ENCODE results near the gene GATB.
"Not testable (repeated sequence)": the region's sequence is repeated elsewhere in the genome, so short reads cannot be mapped to it uniquely, and the experiment has no call there.

Gene GATB

GRCh38 chr4:151750156-151750555, 10.7 kb downstream of the GATB start:
- no peak for DNase-seq (ENCODE audit: low spot score)
- TF ChIP-seq CTCF (IDR thresholded peaks at IDR 0.05; ENCODE audit: extremely low read depth, missing control alignments) = no peak

DNA sequence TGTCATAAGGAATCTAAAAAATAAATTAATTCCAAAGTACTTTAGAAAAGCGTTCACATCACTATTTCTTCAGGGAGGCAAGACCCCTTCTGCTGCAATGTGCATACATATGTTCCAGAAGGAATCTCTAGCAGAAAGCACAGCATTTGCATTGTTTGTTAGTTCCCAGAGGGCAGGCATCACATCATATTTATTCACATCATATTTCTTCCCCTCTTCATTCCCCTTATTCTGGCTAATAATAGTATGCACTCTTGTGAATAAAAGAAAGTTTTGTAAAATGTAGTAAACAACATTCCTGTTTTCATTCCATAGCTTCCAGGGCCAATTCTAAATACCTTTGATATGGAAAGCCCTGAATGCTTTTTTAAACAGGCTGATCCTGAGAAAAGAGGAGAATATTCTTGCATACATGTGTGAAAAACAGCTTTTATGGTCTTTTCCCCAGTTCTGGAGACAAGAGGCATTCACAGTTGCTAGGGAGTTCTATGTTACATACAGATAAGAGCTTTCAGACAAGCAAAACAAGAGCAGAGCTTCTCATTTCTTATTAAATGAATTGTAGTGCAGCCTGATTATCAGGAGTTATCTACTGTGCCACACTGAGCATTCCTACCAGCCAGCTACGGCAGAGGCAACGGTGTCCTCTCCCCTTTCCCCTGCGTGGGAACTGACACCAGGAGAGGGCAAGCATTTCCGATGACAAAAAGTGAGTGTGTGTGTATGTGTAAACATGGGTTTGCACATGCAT, 15.2 kb downstream of the GATB start:
- DNase-seq (ENCODE audit: low spot score) = no peak
- TF ChIP-seq CTCF (IDR thresholded peaks at IDR 0.05; ENCODE audit: extremely low read depth, missing control alignments) = no peak

- peak; percentile 27 for DNase-seq (ENCODE audit: low spot score)
- no peak for TF ChIP-seq CTCF (IDR thresholded peaks at IDR 0.05; ENCODE audit: extremely low read depth, missing control alignments)
Observed at GRCh38 chr4:151744614-151745013, 16.2 kb downstream of the GATB start.

- TF ChIP-seq CTCF (IDR thresholded peaks at IDR 0.05; ENCODE audit: extremely low read depth, missing control alignments) = no peak
- DNase-seq (ENCODE audit: low spot score) = no peak
Observed at GRCh38 chr4:151743894-151744293, 16.9 kb downstream of the GATB start.

DNA sequence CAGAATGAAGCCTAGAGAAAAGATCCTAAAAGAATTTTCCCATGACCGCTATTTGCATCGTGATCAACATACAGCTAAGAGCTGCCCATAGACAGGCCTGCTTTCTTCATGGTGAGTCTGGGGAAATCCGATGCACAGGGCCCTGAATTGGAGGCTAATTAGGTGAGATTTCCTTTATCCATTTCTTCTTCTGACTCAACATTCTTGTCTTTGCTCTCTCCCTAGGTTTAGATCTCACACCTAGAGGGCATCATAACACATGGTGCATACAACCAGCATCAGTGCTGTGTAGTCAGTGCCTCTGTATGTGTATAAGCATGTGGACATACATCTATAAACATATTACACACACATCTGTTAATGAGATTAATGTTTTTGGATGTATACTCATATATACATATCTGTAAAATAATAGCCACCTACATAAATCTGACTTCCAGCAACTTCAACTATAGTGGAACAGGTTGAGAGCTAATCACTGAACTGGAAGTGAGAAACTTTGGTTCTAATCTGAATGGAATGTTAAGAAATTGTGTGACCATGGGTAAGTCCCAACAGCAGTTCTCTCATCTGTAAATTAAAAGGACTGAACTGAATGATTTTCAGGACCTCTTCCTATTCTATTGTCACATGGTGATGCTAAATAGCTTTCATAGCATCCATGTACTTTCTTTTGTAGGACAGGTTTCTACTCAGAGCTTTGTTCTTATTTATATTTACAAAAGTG, 17.5 kb downstream of the GATB start:
- DNase-seq (ENCODE audit: low spot score) = peak; percentile 40
- peak; percentile 0 for TF ChIP-seq CTCF (IDR thresholded peaks at IDR 0.05; ENCODE audit: extremely low read depth, missing control alignments)

DNA sequence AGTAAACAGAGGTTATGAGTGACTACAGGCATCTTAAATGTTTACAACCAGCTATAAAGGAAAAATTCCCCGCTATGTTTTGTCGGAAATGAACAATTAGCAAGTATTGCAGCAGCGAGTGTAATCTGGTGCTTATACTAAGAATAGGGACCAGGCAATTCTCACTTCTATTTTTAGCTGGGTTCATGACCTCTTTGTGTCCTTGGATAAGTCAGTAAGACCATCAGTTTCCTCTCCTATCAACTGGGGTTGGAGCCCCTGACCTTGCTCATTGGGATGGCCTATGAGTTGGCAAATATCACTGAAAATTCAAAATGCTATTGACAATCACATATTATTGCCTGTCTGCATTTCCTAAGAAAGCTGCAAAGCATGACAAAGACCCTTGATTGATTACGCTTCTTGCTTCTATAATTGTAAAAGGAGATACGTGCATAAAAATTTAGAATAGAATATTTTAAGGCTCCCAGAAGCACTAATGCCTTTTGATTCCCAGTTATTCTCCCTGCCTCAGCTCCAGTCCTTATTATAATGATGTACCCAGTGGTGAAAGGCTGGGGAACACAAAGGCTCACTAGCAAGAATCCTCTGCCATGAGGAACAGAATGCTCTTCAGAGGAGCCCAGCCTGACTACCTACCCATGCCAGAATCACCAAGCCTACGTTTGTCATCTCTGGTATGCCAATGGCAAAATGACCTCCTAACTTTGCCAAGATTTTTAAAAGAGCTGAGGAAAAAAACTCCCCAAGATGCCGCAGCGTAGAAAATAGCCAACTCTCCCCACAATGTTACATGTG, 21.9 kb downstream of the GATB start:
- TF ChIP-seq CTCF (IDR thresholded peaks at IDR 0.05; ENCODE audit: extremely low read depth, missing control alignments) = no peak
- DNase-seq (ENCODE audit: low spot score) = no peak

DNA sequence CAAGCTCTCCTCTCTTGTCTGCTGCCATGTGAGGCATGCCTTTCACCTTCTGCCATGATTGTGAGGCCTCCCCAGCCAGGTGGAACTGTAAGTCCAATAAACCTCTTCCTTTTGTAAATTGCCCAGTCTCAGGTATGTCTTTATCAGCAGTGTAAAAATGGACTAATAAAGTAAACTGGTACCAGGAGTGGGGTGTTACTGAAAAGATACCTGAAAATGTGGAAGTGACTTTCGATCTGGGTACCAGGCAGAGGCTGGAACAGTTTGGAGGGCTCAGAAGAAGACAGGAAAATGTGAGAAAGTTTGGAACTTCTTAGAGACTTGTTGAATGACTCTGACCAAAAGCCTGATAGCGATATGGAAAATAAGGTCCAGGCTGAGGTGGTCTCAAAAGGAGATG, 24.0 kb downstream of the GATB start:
- not testable (repeated sequence) for DNase-seq (ENCODE audit: low spot score)
